Measurements from ENCODE around the gene PGLYRP2.

The PGLYRP2 gene

DNA sequence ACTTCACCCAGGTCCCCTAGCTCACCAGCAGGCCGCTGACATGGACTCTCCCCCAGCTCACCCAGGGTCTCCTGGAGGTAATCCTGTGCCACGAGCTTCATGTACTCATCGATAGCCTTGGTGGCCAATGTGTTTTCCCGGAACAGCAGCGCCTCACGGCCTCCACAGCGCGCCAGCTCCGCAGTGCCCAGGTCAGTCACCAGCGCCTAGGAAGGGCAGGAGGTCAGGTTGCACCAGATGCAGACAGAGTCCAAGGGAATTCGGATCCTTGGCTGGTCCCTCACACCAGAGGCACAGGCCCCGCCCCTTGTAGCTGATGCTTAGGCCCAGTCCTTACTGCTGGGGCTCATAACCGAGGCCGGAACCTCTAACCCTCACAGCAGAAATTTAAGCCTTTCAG lies 22.9 kb downstream of the PGLYRP2 start:
- peaks cover 9% of the 10 kb centered on the region for H3K4me1 ChIP-seq (ENCODE audit: control insufficient read depth, insufficient read depth, low read length, poor library complexity, severe bottlenecking)
- no peak overlapping the region for H3K27ac ChIP-seq (ENCODE audit: insufficient read depth, low read length, poor library complexity, severe bottlenecking)
- H3K4me3 ChIP-seq (ENCODE audit: insufficient read depth, low read depth, low read length, poor library complexity, severe bottlenecking), result no peak overlapping the region
- no peaks in the 10 kb centered on the region for H3K27me3 ChIP-seq (replicated peaks; ENCODE audit: control insufficient read depth, insufficient read depth, low read length, poor library complexity, severe bottlenecking)
- DNase-seq, result no peak
- no peaks in the 10 kb centered on the region for H3K9me3 ChIP-seq (ENCODE audit: control insufficient read depth, low read length)
- peaks cover 89% of the 10 kb centered on the region for H3K36me3 ChIP-seq (ENCODE audit: control insufficient read depth, insufficient read depth, low read length)

DNA sequence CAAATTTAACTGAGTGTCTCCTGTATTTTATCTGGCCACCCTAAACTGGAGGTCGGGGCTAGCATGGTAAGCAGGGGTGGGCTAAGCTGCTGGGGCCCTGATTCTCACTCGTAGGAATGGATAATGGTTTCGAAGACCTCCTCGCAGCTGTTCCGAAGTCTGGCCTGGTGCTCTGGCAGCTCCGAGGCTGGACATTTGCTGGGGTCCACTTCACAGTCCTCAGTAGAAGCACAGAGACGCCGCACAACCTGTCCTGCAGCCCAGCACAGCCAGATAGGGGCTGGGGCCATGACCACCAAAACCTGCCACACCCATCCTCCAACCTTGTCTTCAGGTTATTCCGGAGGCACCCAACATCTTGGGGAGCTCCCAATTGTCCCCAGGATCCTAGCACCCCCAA lies 23.3 kb downstream of the PGLYRP2 start:
- H3K4me1 ChIP-seq (ENCODE audit: control insufficient read depth, insufficient read depth, low read length, poor library complexity, severe bottlenecking), result peaks cover 5% of the 10 kb centered on the region
- H3K27me3 ChIP-seq (replicated peaks; ENCODE audit: control insufficient read depth, insufficient read depth, low read length, poor library complexity, severe bottlenecking), result no peaks in the 10 kb centered on the region
- H3K27ac ChIP-seq (ENCODE audit: insufficient read depth, low read length, poor library complexity, severe bottlenecking), result no peak overlapping the region
- DNase-seq, result no peak
- H3K4me3 ChIP-seq (ENCODE audit: insufficient read depth, low read depth, low read length, poor library complexity, severe bottlenecking), result no peak overlapping the region
- H3K9me3 ChIP-seq (ENCODE audit: control insufficient read depth, low read length), result no peaks in the 10 kb centered on the region
- peaks cover 86% of the 10 kb centered on the region for H3K36me3 ChIP-seq (ENCODE audit: control insufficient read depth, insufficient read depth, low read length)

GRCh38 chr19:15453906-15454860 lies 25.1 kb downstream of the PGLYRP2 start:
- no peak overlapping the region for H3K27ac ChIP-seq (ENCODE audit: insufficient read depth, low read length, poor library complexity, severe bottlenecking)
- H3K9me3 ChIP-seq (ENCODE audit: control insufficient read depth, low read length), result no peaks in the 10 kb centered on the region
- H3K4me3 ChIP-seq (ENCODE audit: insufficient read depth, low read depth, low read length, poor library complexity, severe bottlenecking), result no peak overlapping the region
- H3K4me1 ChIP-seq (ENCODE audit: control insufficient read depth, insufficient read depth, low read length, poor library complexity, severe bottlenecking), result peaks cover 2% of the 10 kb centered on the region
- H3K27me3 ChIP-seq (replicated peaks; ENCODE audit: control insufficient read depth, insufficient read depth, low read length, poor library complexity, severe bottlenecking), result no peaks in the 10 kb centered on the region
- H3K36me3 ChIP-seq (ENCODE audit: control insufficient read depth, insufficient read depth, low read length), result peaks cover 71% of the 10 kb centered on the region
- no peak for DNase-seq

- Histone ChIP-seq H3K27ac (ENCODE audit: insufficient read depth, low read length, poor library complexity, severe bottlenecking) (no peak overlapping the region), H3K27me3 (replicated peaks; ENCODE audit: control insufficient read depth, insufficient read depth, low read length, poor library complexity, severe bottlenecking) (no peaks in the 10 kb centered on the region), H3K4me1 (ENCODE audit: control insufficient read depth, insufficient read depth, low read length, poor library complexity, severe bottlenecking) (peaks cover 6% of the 10 kb centered on the region), H3K4me3 (ENCODE audit: insufficient read depth, low read depth, low read length, poor library complexity, severe bottlenecking) (no peak overlapping the region), H3K9me3 (ENCODE audit: control insufficient read depth, low read length) (no peaks in the 10 kb centered on the region), H3K36me3 (ENCODE audit: control insufficient read depth, insufficient read depth, low read length) (peaks cover 62% of the 10 kb centered on the region)
- no peak for DNase-seq
Observed at GRCh38 chr19:15453091-15453578, 26.2 kb downstream of the PGLYRP2 start.

GRCh38 chr19:15452111-15453047 lies 26.9 kb downstream of the PGLYRP2 start:
- H3K27me3 ChIP-seq (replicated peaks; ENCODE audit: control insufficient read depth, insufficient read depth, low read length, poor library complexity, severe bottlenecking), result no peaks in the 10 kb centered on the region
- H3K9me3 ChIP-seq (ENCODE audit: control insufficient read depth, low read length), result no peaks in the 10 kb centered on the region
- no peak overlapping the region for H3K4me3 ChIP-seq (ENCODE audit: insufficient read depth, low read depth, low read length, poor library complexity, severe bottlenecking)
- H3K4me1 ChIP-seq (ENCODE audit: control insufficient read depth, insufficient read depth, low read length, poor library complexity, severe bottlenecking), result peaks cover 6% of the 10 kb centered on the region
- peak in 1 of 3 donors; percentile 16 for DNase-seq
- H3K27ac ChIP-seq (ENCODE audit: insufficient read depth, low read length, poor library complexity, severe bottlenecking), result no peak overlapping the region
- peaks cover 57% of the 10 kb centered on the region for H3K36me3 ChIP-seq (ENCODE audit: control insufficient read depth, insufficient read depth, low read length)

- Histone ChIP-seq H3K4me3 (ENCODE audit: insufficient read depth, low read depth, low read length, poor library complexity, severe bottlenecking) (no peak overlapping the region), H3K27me3 (replicated peaks; ENCODE audit: control insufficient read depth, insufficient read depth, low read length, poor library complexity, severe bottlenecking) (no peaks in the 10 kb centered on the region), H3K27ac (ENCODE audit: insufficient read depth, low read length, poor library complexity, severe bottlenecking) (peak overlapping the region; percentile 53), H3K36me3 (ENCODE audit: control insufficient read depth, insufficient read depth, low read length) (peaks cover 41% of the 10 kb centered on the region), H3K4me1 (ENCODE audit: control insufficient read depth, insufficient read depth, low read length, poor library complexity, severe bottlenecking) (peaks cover 6% of the 10 kb centered on the region), H3K9me3 (ENCODE audit: control insufficient read depth, low read length) (no peaks in the 10 kb centered on the region)
- no peak for DNase-seq
Observed at GRCh38 chr19:15450528-15450890, 28.8 kb downstream of the PGLYRP2 start.

DNA sequence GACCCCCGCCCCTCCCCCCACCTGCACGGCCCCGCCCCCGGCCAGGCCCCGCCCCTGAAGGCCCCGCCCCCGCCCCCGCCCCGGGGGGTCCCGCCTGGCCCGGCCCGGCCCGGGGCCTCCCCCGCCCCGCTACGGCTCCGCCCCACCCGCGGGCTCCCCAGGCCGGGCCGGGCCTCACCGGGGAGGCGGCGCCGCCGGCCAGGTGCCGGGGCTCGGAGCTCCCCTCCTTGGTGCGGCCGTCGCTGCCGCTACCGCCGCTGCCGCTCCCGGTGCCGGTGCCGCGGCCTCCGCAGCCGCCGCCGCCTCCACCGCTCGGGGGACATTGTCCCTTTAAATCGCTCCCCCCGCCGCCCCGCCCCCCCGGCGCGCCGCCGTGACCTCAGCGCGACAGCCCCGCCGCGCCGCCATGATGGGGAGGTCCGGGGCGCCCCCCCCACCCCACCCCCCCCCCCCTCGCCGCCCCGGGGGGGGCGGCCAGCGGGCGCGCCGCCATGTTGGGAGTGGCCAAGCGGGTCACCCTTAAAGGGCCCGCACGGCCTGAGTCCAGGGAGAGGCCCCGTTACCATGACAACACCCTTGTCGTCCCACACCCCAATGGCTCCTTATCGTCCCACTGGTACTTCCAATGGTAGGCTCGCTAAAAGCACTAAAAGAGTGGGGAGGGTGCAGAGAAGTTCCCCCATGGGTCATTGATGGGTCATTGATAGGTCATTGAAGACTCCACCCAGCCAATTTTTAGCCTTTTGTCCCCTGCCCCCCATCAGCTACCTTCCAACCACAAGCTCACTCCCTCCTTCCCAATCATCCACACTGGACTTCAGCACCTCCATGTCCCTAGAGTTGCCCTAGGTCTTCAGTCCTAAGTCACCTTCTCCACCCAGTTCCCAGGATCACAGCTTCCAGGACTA lies 29.4 kb downstream of the PGLYRP2 start, which contains the start of gene WIZ:
Gene WIZ (minus strand): TSS at position 337 of the 908 bp plus-strand sequence. CDS start 1,649 bp downstream, outside the sequence.
- Histone ChIP-seq H3K27ac (ENCODE audit: insufficient read depth, low read length, poor library complexity, severe bottlenecking) (peak within 1 kb of the TSS; percentile 53), H3K36me3 (ENCODE audit: control insufficient read depth, insufficient read depth, low read length) (peaks cover 34% of the 10 kb centered on the region), H3K27me3 (replicated peaks; ENCODE audit: control insufficient read depth, insufficient read depth, low read length, poor library complexity, severe bottlenecking) (no peaks in the 10 kb centered on the region), H3K9me3 (ENCODE audit: control insufficient read depth, low read length) (no peaks in the 10 kb centered on the region), H3K4me1 (ENCODE audit: control insufficient read depth, insufficient read depth, low read length, poor library complexity, severe bottlenecking) (peaks cover 6% of the 10 kb centered on the region), H3K4me3 (ENCODE audit: insufficient read depth, low read depth, low read length, poor library complexity, severe bottlenecking) (peak within 1 kb of the TSS; percentile 44)
- peak; percentile 67 to 73 (median 70) for DNase-seq

DNA sequence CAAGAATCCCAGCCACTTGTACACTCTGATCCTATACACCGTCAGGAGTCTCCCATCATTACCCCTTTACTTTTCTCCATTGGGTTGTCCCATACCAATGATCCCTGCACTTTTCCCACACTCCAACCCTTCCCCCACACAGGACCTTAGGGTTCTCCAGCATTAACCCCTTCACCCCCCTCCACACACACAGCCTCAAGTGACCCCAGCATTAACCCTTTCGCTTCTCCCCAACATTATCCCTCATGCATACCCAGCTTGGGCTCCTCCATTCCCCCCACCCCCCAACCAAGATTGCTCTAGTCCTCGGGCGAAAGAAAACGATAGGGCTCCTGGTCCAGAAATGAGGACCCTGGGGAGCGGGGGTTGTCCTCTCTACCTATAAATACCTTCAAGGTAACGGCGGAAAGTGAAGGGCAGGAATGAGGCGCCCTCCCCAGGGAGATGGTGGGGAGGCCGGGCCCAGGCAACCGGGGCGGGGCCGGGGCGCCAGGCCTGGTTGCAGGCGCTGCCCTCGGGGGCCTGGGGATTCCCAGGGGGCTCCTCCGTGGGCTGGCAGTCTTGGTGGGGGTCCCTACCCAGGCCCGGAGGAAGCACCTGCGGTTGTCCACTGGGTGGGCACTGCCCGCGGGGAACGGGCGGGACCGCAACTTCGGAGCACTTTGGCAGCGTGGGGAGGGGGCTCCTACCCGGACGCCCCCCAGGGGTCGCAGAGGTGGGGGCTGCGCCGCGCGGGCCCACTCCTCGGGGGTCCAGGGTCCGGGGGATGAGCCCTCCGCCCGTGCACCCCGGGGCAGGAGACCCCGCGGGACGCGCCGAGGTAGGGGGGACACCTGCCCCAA lies 30.3 kb downstream of the PGLYRP2 start:
- Histone ChIP-seq H3K4me3 (ENCODE audit: insufficient read depth, low read depth, low read length, poor library complexity, severe bottlenecking) (peak overlapping the region; percentile 44), H3K9me3 (ENCODE audit: control insufficient read depth, low read length) (no peaks in the 10 kb centered on the region), H3K4me1 (ENCODE audit: control insufficient read depth, insufficient read depth, low read length, poor library complexity, severe bottlenecking) (peaks cover 6% of the 10 kb centered on the region), H3K36me3 (ENCODE audit: control insufficient read depth, insufficient read depth, low read length) (peaks cover 25% of the 10 kb centered on the region), H3K27ac (ENCODE audit: insufficient read depth, low read length, poor library complexity, severe bottlenecking) (peak overlapping the region; percentile 46), H3K27me3 (replicated peaks; ENCODE audit: control insufficient read depth, insufficient read depth, low read length, poor library complexity, severe bottlenecking) (no peaks in the 10 kb centered on the region)
- DNase-seq, result no peak

Measured in effector memory CD4-positive, alpha-beta T cell (primary cell).